Breast epithelium (tissue), 3 donors: ENCODE data around the gene CNNM4.

Source experiments
- CTCF ChIP-seq, 3 donors: fragments of 450-650 bp; IDR thresholded peaks; one replicate each; pipeline ENCODE4 v1.5.1; 2016 to 2017; ENCODE audit warnings: antibody characterized with exemption in 3 of 3, mild to moderate bottlenecking in 3 of 3, moderate library complexity in 3 of 3
- POLR2AphosphoS5 ChIP-seq, 3 donors: sonication (generic); formaldehyde crosslinking; IDR thresholded peaks; one replicate each; pipeline ENCODE4 v1.6.1; 2017; ENCODE audit warnings: antibody characterized with exemption in 3 of 3

GRCh38 chr2:96822786-96823185 lies 62.1 kb downstream of the CNNM4 start:
- TF ChIP-seq CTCF (IDR thresholded peaks at IDR 0.05) (no peak), POLR2AphosphoS5 (IDR thresholded peaks at IDR 0.05) (no peak)
